DND-41 (cell line): ENCODE data around the gene COL23A1.

ENCODE experiments used
- EZH2 ChIP-seq: IDR thresholded peaks from 3 replicates; pipeline ENCODE4 v1.6.1; 2012; ENCODE audit warnings: borderline replicate concordance, low read depth, mild to moderate bottlenecking, moderate library complexity, low read length, inconsistent platforms; ENCODE audit not compliant: severe bottlenecking
- TF ChIP-seq, protein P1 (sequence below): IDR thresholded peaks from 2 replicates; pipeline ENCODE4 v1.5.1; 2012; ENCODE audit warnings: borderline replicate concordance, low read length, moderate library complexity, mild to moderate bottlenecking; ENCODE audit not compliant: poor library complexity, severe bottlenecking; ENCODE audit errors: extremely low read depth

DNA sequence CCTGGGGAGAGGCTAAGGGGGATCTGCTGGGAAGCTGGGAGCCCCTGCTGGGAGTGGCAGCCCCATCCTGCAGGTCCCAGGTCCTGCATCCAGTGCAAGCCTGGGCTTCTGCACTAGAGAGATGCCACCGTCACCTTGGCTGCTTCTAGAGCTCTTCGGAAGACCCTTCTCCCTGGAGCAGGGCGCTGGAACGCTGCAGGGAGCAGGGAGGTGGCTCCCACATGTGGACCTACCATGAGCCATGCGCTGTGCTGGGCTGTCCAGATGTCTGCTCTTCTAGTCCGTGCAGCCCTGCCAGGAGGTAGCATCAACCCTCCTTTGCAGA is 266.7 kb downstream of the COL23A1 start:
- TF ChIP-seq, protein P1, sequence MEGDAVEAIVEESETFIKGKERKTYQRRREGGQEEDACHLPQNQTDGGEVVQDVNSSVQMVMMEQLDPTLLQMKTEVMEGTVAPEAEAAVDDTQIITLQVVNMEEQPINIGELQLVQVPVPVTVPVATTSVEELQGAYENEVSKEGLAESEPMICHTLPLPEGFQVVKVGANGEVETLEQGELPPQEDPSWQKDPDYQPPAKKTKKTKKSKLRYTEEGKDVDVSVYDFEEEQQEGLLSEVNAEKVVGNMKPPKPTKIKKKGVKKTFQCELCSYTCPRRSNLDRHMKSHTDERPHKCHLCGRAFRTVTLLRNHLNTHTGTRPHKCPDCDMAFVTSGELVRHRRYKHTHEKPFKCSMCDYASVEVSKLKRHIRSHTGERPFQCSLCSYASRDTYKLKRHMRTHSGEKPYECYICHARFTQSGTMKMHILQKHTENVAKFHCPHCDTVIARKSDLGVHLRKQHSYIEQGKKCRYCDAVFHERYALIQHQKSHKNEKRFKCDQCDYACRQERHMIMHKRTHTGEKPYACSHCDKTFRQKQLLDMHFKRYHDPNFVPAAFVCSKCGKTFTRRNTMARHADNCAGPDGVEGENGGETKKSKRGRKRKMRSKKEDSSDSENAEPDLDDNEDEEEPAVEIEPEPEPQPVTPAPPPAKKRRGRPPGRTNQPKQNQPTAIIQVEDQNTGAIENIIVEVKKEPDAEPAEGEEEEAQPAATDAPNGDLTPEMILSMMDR: no peak
- no peak for TF ChIP-seq EZH2
